ENCODE measurements around the gene MTCL1. TPM values are rescaled to one million over a fixed set of nuclear protein-coding genes. Genes with fewer than 3 reads are reported as not detected.
A peak's percentile ranks its signal among the peaks of the same experiment; 100 is the strongest.

The MTCL1 gene
- total RNA-seq, 1 donor from 2014 or later, result 100 TPM

DNA sequence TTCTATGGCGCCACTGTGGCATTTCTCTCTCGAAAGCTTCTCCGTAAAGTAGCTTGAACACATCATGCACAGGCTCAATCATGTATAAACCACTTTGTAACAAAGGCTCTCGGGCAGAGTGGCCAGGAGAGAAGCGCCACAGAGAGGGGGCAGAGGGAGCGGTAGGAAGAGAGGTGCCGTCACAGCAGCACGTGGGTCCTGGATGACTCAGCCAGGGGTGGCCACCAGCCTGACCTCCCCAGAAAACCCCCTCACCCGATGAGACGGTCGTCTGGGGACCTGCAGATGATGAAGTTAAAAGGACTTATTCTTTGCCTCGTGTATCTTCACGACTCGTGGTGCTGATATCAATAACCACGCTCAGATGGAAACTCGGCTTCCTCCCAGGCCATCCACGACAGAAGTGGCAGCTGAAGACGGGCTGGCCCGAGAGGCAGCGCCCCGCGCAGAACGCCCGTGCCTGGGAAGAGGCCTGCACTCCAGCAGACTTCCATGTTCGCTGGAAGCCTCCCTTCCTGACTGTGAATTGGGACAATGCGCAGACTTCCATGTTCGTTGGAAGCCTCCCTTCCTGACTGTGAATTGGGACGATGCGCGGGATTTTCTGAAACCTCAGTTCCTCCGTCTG, 46.4 kb upstream of the MTCL1 start:
- H3K9me3 Mint-ChIP-seq (ENCODE audit: unreplicated experiment), result peaks cover 5% of the 10 kb centered on the region
- H3K36me3 Mint-ChIP-seq (ENCODE audit: unreplicated experiment), result no peaks in the 10 kb centered on the region
- no peak for DNase-seq
- H3K4me3 Mint-ChIP-seq (ENCODE audit: unreplicated experiment), result no peak overlapping the region
- H3K27me3 Mint-ChIP-seq (ENCODE audit: unreplicated experiment), result peaks cover 3% of the 10 kb centered on the region
- peaks cover 56% of the 10 kb centered on the region for H3K4me1 Mint-ChIP-seq (ENCODE audit: low read depth, unreplicated experiment)
- H3K27ac Mint-ChIP-seq (ENCODE audit: unreplicated experiment), result no peak overlapping the region
- TF ChIP-seq, protein P1, sequence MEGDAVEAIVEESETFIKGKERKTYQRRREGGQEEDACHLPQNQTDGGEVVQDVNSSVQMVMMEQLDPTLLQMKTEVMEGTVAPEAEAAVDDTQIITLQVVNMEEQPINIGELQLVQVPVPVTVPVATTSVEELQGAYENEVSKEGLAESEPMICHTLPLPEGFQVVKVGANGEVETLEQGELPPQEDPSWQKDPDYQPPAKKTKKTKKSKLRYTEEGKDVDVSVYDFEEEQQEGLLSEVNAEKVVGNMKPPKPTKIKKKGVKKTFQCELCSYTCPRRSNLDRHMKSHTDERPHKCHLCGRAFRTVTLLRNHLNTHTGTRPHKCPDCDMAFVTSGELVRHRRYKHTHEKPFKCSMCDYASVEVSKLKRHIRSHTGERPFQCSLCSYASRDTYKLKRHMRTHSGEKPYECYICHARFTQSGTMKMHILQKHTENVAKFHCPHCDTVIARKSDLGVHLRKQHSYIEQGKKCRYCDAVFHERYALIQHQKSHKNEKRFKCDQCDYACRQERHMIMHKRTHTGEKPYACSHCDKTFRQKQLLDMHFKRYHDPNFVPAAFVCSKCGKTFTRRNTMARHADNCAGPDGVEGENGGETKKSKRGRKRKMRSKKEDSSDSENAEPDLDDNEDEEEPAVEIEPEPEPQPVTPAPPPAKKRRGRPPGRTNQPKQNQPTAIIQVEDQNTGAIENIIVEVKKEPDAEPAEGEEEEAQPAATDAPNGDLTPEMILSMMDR (IDR thresholded peaks at IDR 0.05; ENCODE audit: partially characterized antibody, unreplicated experiment), result no peak

DNA sequence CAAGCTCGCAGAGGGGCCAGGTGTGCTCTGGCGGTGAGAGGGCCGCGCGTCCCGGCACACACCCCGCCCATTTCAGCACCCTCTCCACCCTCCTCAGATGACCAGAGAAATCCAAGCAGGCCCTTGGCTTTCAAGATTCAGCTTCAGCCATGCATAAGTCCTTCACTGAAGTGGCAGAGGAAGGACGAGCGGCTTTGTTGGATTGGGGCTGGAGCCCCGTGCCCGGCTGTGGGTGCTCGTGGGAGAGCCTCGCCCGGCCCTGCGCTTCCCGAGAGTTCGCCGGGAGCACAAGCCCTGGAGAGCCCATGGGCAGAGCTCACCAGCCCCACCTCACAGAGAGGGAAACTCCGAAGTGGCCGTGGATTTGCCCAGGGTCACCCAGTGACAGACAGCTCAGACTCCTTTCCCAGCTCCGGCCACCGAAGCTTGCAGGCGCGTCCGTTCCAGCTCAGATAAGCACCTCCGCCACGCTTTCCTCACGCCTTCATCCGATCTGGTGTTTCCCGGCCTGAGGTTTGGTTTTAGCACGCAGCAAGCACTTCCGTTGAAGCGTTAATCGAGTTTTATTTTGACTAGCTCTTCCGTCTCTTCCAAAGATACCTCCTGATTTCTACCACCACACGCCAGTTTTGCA, 45.6 kb upstream of the MTCL1 start:
- peaks cover 51% of the 10 kb centered on the region for H3K4me1 Mint-ChIP-seq (ENCODE audit: low read depth, unreplicated experiment)
- DNase-seq, result no peak
- H3K27ac Mint-ChIP-seq (ENCODE audit: unreplicated experiment), result no peak overlapping the region
- peaks cover 3% of the 10 kb centered on the region for H3K9me3 Mint-ChIP-seq (ENCODE audit: unreplicated experiment)
- TF ChIP-seq, protein P1 (IDR thresholded peaks at IDR 0.05; ENCODE audit: partially characterized antibody, unreplicated experiment), result no peak
- H3K4me3 Mint-ChIP-seq (ENCODE audit: unreplicated experiment), result no peak overlapping the region
- peaks cover 3% of the 10 kb centered on the region for H3K27me3 Mint-ChIP-seq (ENCODE audit: unreplicated experiment)
- H3K36me3 Mint-ChIP-seq (ENCODE audit: unreplicated experiment), result no peaks in the 10 kb centered on the region

GRCh38 chr18:8660316-8660715, 45.0 kb upstream of the MTCL1 start:
- H3K9me3 Mint-ChIP-seq (ENCODE audit: unreplicated experiment), result peaks cover 3% of the 10 kb centered on the region
- H3K27ac Mint-ChIP-seq (ENCODE audit: unreplicated experiment), result no peak overlapping the region
- TF ChIP-seq, protein P1 (IDR thresholded peaks at IDR 0.05; ENCODE audit: partially characterized antibody, unreplicated experiment), result no peak
- H3K4me1 Mint-ChIP-seq (ENCODE audit: low read depth, unreplicated experiment), result peaks cover 48% of the 10 kb centered on the region
- H3K36me3 Mint-ChIP-seq (ENCODE audit: unreplicated experiment), result no peaks in the 10 kb centered on the region
- no peak for DNase-seq
- H3K4me3 Mint-ChIP-seq (ENCODE audit: unreplicated experiment), result no peak overlapping the region
- H3K27me3 Mint-ChIP-seq (ENCODE audit: unreplicated experiment), result no peaks in the 10 kb centered on the region

DNA sequence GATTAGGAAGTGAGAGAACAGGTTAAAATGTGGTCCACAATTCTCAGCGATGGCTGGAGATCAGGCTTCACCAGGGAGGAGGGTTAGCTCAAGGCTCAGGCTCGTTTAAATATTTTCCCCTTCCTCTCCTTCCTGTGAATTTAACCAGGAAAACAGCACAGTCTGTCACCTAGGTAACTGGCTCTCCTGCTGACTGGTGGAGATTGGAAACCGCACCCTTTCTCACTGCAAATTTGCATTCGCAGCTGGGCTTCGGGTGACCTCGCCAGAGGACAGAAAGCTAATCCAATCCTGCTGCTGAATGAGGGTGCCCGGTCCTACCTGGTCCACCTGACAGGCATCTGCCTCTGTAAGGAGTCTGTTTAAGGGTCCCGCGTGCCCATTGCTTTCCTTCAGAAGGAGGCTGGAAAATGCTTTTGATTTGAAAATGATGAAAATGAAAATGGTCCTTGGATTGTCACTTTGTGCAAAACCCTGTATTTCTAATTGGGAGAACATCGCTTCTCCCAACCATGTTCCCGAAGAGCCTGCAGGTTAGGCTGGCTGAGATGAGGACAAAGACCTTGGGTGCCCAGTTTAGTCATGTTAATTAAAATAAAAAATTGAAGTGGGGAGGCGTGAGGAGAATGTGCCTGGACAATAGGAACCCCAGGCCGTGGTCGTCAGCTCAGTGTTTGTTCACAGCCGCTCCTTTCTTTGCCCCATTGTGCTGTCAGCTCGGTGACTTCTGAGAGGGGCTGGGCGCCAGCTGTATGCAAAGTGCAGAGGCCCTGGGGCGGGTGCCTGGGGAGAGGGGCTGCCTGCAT, 43.4 kb upstream of the MTCL1 start:
- H3K4me3 Mint-ChIP-seq (ENCODE audit: unreplicated experiment), result peak overlapping the region; percentile 54
- no peaks in the 10 kb centered on the region for H3K36me3 Mint-ChIP-seq (ENCODE audit: unreplicated experiment)
- H3K9me3 Mint-ChIP-seq (ENCODE audit: unreplicated experiment), result peaks cover 3% of the 10 kb centered on the region
- DNase-seq, result peak; percentile 43
- H3K27ac Mint-ChIP-seq (ENCODE audit: unreplicated experiment), result peak overlapping the region; percentile 45
- H3K4me1 Mint-ChIP-seq (ENCODE audit: low read depth, unreplicated experiment), result peaks cover 35% of the 10 kb centered on the region
- H3K27me3 Mint-ChIP-seq (ENCODE audit: unreplicated experiment), result no peaks in the 10 kb centered on the region
- TF ChIP-seq, protein P1 (IDR thresholded peaks at IDR 0.05; ENCODE audit: partially characterized antibody, unreplicated experiment), result no peak

Measured in glutamatergic neuron (in vitro differentiated cells).